Neural crest cell (in vitro differentiated cells): ENCODE measurements around the gene PDIA2. TPM values are rescaled to one million over a fixed set of nuclear protein-coding genes. Genes with fewer than 3 reads are reported as not detected.
A peak's percentile ranks its signal among the peaks of the same experiment; 100 is the strongest.

Source experiments
- DNase-seq: peaks from one replicate; pipeline ENCODE4 v3.0.0; 2021; ENCODE audit warnings: low read depth, mixed read lengths, low spot score
- H3K27ac Mint-ChIP-seq: one replicate; pipeline ENCODE4 v1.8.0; 2021; ENCODE audit warnings: mild to moderate bottlenecking, mixed read lengths; ENCODE audit not compliant: unreplicated experiment
- H3K27me3 Mint-ChIP-seq: 2 replicates; pipeline ENCODE4 v1.8.0; 2021; ENCODE audit warnings: low read depth, mild to moderate bottlenecking, mixed read lengths
- H3K36me3 Mint-ChIP-seq: 2 replicates; pipeline ENCODE4 v1.8.0; 2021; ENCODE audit warnings: low read depth, mild to moderate bottlenecking, mixed read lengths
- H3K4me1 Mint-ChIP-seq: 2 replicates; pipeline ENCODE4 v1.8.0; 2021; ENCODE audit warnings: mixed read lengths
- H3K4me3 Mint-ChIP-seq: one replicate; pipeline ENCODE4 v1.8.0; 2021; ENCODE audit warnings: mild to moderate bottlenecking, mixed read lengths
- H3K9me3 Mint-ChIP-seq: 2 replicates; pipeline ENCODE4 v1.8.0; 2021; ENCODE audit warnings: mixed read lengths
- total RNA-seq: library from RNA; stranded (reverse); gene quantifications from 2 replicates; pipeline ENCODE4 v1.2.1, GENCODE V29; 2021
- TF ChIP-seq, protein P1 (sequence below): fragments of 200-600 bp; sonication (generic); conservative IDR thresholded peaks from 2 replicates; pipeline ENCODE4 v1.5.0; 2021; ENCODE audit warnings: antibody characterized with exemption, mild to moderate bottlenecking

The PDIA2 gene
- total RNA-seq, 1 donor from 2014 or later = 1.4 TPM

GRCh38 chr16:317583-317982 lies 34.6 kb downstream of the PDIA2 start:
- H3K27ac Mint-ChIP-seq = no peak overlapping the region

GRCh38 chr16:318628-319027 lies 35.7 kb downstream of the PDIA2 start:
- TF ChIP-seq, protein P1, sequence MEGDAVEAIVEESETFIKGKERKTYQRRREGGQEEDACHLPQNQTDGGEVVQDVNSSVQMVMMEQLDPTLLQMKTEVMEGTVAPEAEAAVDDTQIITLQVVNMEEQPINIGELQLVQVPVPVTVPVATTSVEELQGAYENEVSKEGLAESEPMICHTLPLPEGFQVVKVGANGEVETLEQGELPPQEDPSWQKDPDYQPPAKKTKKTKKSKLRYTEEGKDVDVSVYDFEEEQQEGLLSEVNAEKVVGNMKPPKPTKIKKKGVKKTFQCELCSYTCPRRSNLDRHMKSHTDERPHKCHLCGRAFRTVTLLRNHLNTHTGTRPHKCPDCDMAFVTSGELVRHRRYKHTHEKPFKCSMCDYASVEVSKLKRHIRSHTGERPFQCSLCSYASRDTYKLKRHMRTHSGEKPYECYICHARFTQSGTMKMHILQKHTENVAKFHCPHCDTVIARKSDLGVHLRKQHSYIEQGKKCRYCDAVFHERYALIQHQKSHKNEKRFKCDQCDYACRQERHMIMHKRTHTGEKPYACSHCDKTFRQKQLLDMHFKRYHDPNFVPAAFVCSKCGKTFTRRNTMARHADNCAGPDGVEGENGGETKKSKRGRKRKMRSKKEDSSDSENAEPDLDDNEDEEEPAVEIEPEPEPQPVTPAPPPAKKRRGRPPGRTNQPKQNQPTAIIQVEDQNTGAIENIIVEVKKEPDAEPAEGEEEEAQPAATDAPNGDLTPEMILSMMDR = peak; percentile 46
- H3K36me3 Mint-ChIP-seq = no peaks in the 10 kb centered on the region
- DNase-seq = peak; percentile 15
- H3K4me3 Mint-ChIP-seq = no peak overlapping the region
- H3K4me1 Mint-ChIP-seq = peaks cover 22% of the 10 kb centered on the region
- H3K9me3 Mint-ChIP-seq = no peaks in the 10 kb centered on the region
- H3K27ac Mint-ChIP-seq = peak overlapping the region; percentile 86
- no peaks in the 10 kb centered on the region for H3K27me3 Mint-ChIP-seq

More at GRCh38 chr16:317583-317982, 34.6 kb downstream of the PDIA2 start:
- TF ChIP-seq, protein P1 = no peak
- Mint-ChIP-seq H3K4me1 (peaks cover 22% of the 10 kb centered on the region), H3K9me3 (no peaks in the 10 kb centered on the region), H3K27me3 (no peaks in the 10 kb centered on the region), H3K36me3 (no peaks in the 10 kb centered on the region), H3K4me3 (no peak overlapping the region)
- no peak for DNase-seq

- Mint-ChIP-seq H3K27me3 (no peaks in the 10 kb centered on the region), H3K4me3 (no peak overlapping the region), H3K36me3 (no peaks in the 10 kb centered on the region), H3K4me1 (peaks cover 22% of the 10 kb centered on the region), H3K9me3 (no peaks in the 10 kb centered on the region), H3K27ac (no peak overlapping the region)
- TF ChIP-seq, protein P1 = no peak
- no peak for DNase-seq
Measured at GRCh38 chr16:320206-320605, 37.2 kb downstream of the PDIA2 start.

- H3K9me3 Mint-ChIP-seq = no peaks in the 10 kb centered on the region
Measured at GRCh38 chr16:321532-321931, 38.6 kb downstream of the PDIA2 start.

DNA sequence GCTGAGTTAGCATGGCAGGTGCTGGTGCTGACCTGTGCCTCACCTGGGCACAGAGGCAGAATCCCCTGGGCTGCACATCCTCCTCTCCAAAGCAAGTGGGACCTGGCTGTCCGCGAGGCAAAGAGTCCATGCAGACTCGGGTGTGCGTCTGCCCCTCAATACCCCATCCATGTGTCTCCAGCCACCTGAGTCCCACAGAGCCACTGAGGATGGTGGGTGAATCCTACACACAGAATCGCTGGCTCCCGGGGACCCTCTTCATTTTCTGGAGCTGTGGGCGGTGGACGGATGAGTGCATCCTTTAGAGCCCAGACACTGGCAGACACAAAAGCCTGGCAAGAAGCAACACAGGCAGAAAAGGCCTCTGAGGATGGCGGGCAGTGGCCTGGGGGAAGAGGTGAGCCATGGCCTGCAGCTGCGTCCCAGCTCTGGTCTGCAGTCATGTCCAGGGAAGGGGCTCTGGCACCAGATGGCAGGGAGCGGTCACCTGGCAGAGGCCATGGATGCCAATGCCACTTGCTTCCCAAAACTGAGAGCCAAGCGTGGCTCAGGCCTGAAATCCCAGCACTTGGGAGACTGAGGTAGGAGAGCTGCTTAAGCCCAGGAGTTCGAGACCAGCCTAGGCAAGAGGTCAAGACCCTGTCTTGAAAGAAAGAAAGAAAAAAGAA lies 39.6 kb downstream of the PDIA2 start:
- Mint-ChIP-seq H3K36me3 (no peaks in the 10 kb centered on the region), H3K27ac (no peak overlapping the region), H3K4me3 (no peak overlapping the region), H3K4me1 (peaks cover 20% of the 10 kb centered on the region), H3K27me3 (no peaks in the 10 kb centered on the region), H3K9me3 (no peaks in the 10 kb centered on the region)
- DNase-seq = no peak
- TF ChIP-seq, protein P1 = no peak

More at GRCh38 chr16:321532-321931, 38.6 kb downstream of the PDIA2 start:
- Mint-ChIP-seq H3K27ac (peak overlapping the region; percentile 75), H3K4me3 (no peak overlapping the region), H3K36me3 (no peaks in the 10 kb centered on the region), H3K27me3 (no peaks in the 10 kb centered on the region), H3K4me1 (peaks cover 18% of the 10 kb centered on the region)
- DNase-seq = no peak
- TF ChIP-seq, protein P1 = no peak

GRCh38 chr16:324201-324450 lies 41.2 kb downstream of the PDIA2 start:
- Mint-ChIP-seq H3K27me3 (no peaks in the 10 kb centered on the region), H3K36me3 (no peaks in the 10 kb centered on the region), H3K27ac (no peak overlapping the region), H3K4me1 (peaks cover 6% of the 10 kb centered on the region), H3K9me3 (no peaks in the 10 kb centered on the region), H3K4me3 (no peak overlapping the region)
- TF ChIP-seq, protein P1 = no peak
- no peak for DNase-seq
